Esophagus muscularis mucosa (tissue), 4 donors: Measurements from ENCODE around the gene EIF3F. TPM values are rescaled to one million over a fixed set of nuclear protein-coding genes. Genes with fewer than 3 reads are reported as not detected.

Experiments used
- DNase-seq: peaks from one replicate; pipeline ENCODE4 v3.0.0-alpha.2; 2017; ENCODE audit errors: extremely low spot score
- H3K27ac ChIP-seq, 4 donors: fragments of 200-600 bp; sonication (generic); replicated peaks in 1 of 4; 1 replicate in 3 of 4; 2 replicates in 1 of 4; pipeline ENCODE4 v1.5.1; 2016 to 2019; ENCODE audit warnings: mild to moderate bottlenecking in 1 of 4
- H3K27me3 ChIP-seq, 4 donors: fragments of 200-600 bp; sonication (generic); one replicate each; pipeline versions ENCODE4 v1.5.1 to v1.6.0; 2016 to 2019
- H3K36me3 ChIP-seq, 4 donors: fragments of 200-600 bp; sonication (generic); one replicate each; pipeline ENCODE4 v1.5.1; 2016 to 2019
- H3K4me1 ChIP-seq, 4 donors: fragments of 200-600 bp; sonication (generic); one replicate each; pipeline ENCODE4 v1.5.1; 2016 to 2019
- H3K4me3 ChIP-seq, 4 donors: fragments of 200-600 bp; sonication (generic); 1 replicate in 2 of 4; 2 replicates in 2 of 4; pipeline ENCODE4 v1.5.1; 2016 to 2019; ENCODE audit warnings: mild to moderate bottlenecking in 4 of 4, moderate library complexity in 1 of 4
- H3K9me3 ChIP-seq, 4 donors: fragments of 200-600 bp; sonication (generic); 1 replicate in 3 of 4; 2 replicates in 1 of 4; pipeline ENCODE4 v1.5.1; 2016 to 2019
- CTCF ChIP-seq, 3 experiments: fragments of 200-600 bp in 2 of 3; fragments of 450-650 bp in 1 of 3; sonication (generic) in 2 of 3; IDR thresholded peaks; one replicate each; pipeline ENCODE4 v1.5.1; 2017 to 2019; ENCODE audit warnings: antibody characterized with exemption in 3 of 3, mild to moderate bottlenecking in 2 of 3, moderate library complexity in 1 of 3
- EP300 ChIP-seq: sonication (generic); formaldehyde crosslinking; IDR thresholded peaks from one replicate; pipeline ENCODE4 v1.6.1; 2017; ENCODE audit warnings: antibody characterized with exemption
- POLR2A ChIP-seq: fragments of 450-650 bp; IDR thresholded peaks from one replicate; pipeline ENCODE4 v1.6.1; 2017; ENCODE audit warnings: antibody characterized with exemption, moderate library complexity, mild to moderate bottlenecking, low read depth
- POLR2AphosphoS5 ChIP-seq, 2 donors: sonication (generic); formaldehyde crosslinking; IDR thresholded peaks; one replicate each; pipeline ENCODE4 v1.6.1; 2017; ENCODE audit warnings: antibody characterized with exemption in 2 of 2
- WGBS: methylation state at CpG from one replicate; pipeline ENCODE4 v1.1.5; 2018; 5-methylcytosine and 5-hydroxymethylcytosine counted together
- intact Hi-C: fragments of 100-400 bp; cut with DNase I; formaldehyde crosslinking; loops from one replicate; pipeline ENCODE4 v1.15.1; 2023
- total RNA-seq, 4 donors: library from RNA; depleted of rRNA; stranded (reverse); fragments of >200 nt; gene quantifications; one replicate each; pipeline versions ENCODE4 v1.1.0 to v1.2.1, GENCODE V29; 2016

The EIF3F gene
- total RNA-seq, 4 donors from 2014 or later, result 181 to 447 (median 313) TPM

- peaks cover 14 to 41% (median 30%) of the 10 kb centered on the region in 4 donors for H3K4me1 ChIP-seq
- peak overlapping the region in 3 of 4 donors; percentile 88 to 95 (median 94) for H3K27ac ChIP-seq
- no peak for TF ChIP-seq POLR2A
- no peak for TF ChIP-seq CTCF (IDR thresholded peaks at IDR 0.05)
- no peak for TF ChIP-seq POLR2AphosphoS5 (IDR thresholded peaks at IDR 0.05)
- no peak for TF ChIP-seq EP300
- peak; percentile 47 for DNase-seq
- 63% methylated on average over 7 of the region's 7 CpGs for WGBS
- H3K4me3 ChIP-seq, result peak overlapping the region; percentile 70 to 92 (median 86)
- no peaks in the 10 kb centered on the region for H3K9me3 ChIP-seq
- peaks cover 0 to 15% (median 0%) of the 10 kb centered on the region in 4 donors for H3K27me3 ChIP-seq
- intact Hi-C loops, result no loop called here
- H3K36me3 ChIP-seq, result no peaks in the 10 kb centered on the region
Observed at GRCh38 chr11:8020244-8020597, 33.1 kb downstream of the EIF3F start.

GRCh38 chr11:8021920-8022319 is 34.8 kb downstream of the EIF3F start:
- Histone ChIP-seq H3K36me3 (no peaks in the 10 kb centered on the region), H3K27ac (no peak overlapping the region), H3K4me1 (peaks cover 14 to 41% (median 30%) of the 10 kb centered on the region in 4 donors), H3K4me3 (no peak overlapping the region), H3K9me3 (no peaks in the 10 kb centered on the region), H3K27me3 (peaks cover 0 to 15% (median 0%) of the 10 kb centered on the region in 4 donors)
- intact Hi-C loops, result no loop called here
- TF ChIP-seq CTCF (IDR thresholded peaks at IDR 0.05), result no peak
- no peak for TF ChIP-seq EP300
- no peak for TF ChIP-seq POLR2A
- 100% methylated on average over 1 of the region's 1 CpG for WGBS
- DNase-seq, result peak; percentile 55

GRCh38 chr11:8022876-8023275 is 35.7 kb downstream of the EIF3F start:
- Histone ChIP-seq H3K27ac (no peak overlapping the region), H3K9me3 (no peaks in the 10 kb centered on the region), H3K36me3 (no peaks in the 10 kb centered on the region), H3K4me1 (peaks cover 13 to 37% (median 26%) of the 10 kb centered on the region in 4 donors), H3K27me3 (peaks cover 0 to 15% (median 0%) of the 10 kb centered on the region in 4 donors), H3K4me3 (no peak overlapping the region)
- intact Hi-C loops, result no loop called here
- WGBS, result 86% methylated on average over 2 of the region's 2 CpGs
- TF ChIP-seq POLR2AphosphoS5 (IDR thresholded peaks at IDR 0.05) (no peak), CTCF (IDR thresholded peaks at IDR 0.05) (no peak), POLR2A (no peak), EP300 (no peak)
- DNase-seq, result no peak

- WGBS, result 93% methylated on average over 12 of the region's 12 CpGs
- peaks cover 6 to 25% (median 16%) of the 10 kb centered on the region in 4 donors for H3K4me1 ChIP-seq
- DNase-seq, result peak; percentile 86
- H3K27me3 ChIP-seq, result peaks cover 0 to 9% (median 0%) of the 10 kb centered on the region in 4 donors
- intact Hi-C loops, result no loop called here
- no peaks in the 10 kb centered on the region for H3K36me3 ChIP-seq
- no peak for TF ChIP-seq POLR2AphosphoS5 (IDR thresholded peaks at IDR 0.05)
- TF ChIP-seq EP300, result no peak
- TF ChIP-seq POLR2A, result no peak
- TF ChIP-seq CTCF (IDR thresholded peaks at IDR 0.05), result no peak
- H3K27ac ChIP-seq, result no peak overlapping the region
- no peak overlapping the region for H3K4me3 ChIP-seq
- H3K9me3 ChIP-seq, result no peaks in the 10 kb centered on the region
Observed at GRCh38 chr11:8023831-8024555, 36.9 kb downstream of the EIF3F start.

- no peaks in the 10 kb centered on the region for H3K27me3 ChIP-seq
- no peak overlapping the region for H3K4me3 ChIP-seq
- intact Hi-C loops, result no loop called here
- H3K36me3 ChIP-seq, result no peaks in the 10 kb centered on the region
- peaks cover 4 to 14% (median 9%) of the 10 kb centered on the region in 4 donors for H3K4me1 ChIP-seq
- WGBS, result 77% methylated on average over 3 of the region's 3 CpGs
- no peak for DNase-seq
- no peak for TF ChIP-seq POLR2A
- TF ChIP-seq EP300, result no peak
- TF ChIP-seq CTCF (IDR thresholded peaks at IDR 0.05), result no peak
- no peak for TF ChIP-seq POLR2AphosphoS5 (IDR thresholded peaks at IDR 0.05)
- H3K27ac ChIP-seq, result no peak overlapping the region
- H3K9me3 ChIP-seq, result no peaks in the 10 kb centered on the region
Observed at GRCh38 chr11:8025123-8025522, 38.0 kb downstream of the EIF3F start.
